ENCODE data around the gene NFE2L3.

DNA sequence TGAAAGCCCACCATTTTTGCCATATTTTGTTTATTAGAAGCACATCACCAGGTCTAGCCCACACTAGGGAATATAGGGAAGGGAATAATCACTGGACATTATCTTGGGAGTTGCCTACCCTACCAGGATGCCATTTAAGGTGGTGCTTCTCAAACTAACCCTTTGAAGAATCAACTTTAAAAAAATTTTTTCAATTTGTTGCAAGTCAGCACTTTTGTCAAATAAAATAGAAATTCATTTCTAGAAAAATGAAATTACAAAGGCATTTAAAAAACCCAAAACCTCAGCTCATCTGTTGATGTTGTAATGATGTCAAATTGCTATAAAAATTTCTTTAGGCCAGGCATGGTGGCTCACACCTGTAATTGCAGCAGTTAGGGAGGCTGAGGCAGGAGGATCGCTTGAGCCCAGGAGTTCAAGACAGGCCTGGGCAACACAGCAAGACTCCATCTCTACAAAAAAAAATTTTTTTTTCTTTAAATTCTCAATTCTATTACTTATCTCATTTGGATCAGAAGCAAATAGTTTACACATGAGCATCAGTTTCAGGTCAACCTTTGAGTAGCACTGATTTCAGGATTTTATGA is 2.5 kb upstream of the NFE2L3 start:
- TF ChIP-seq, protein P1, sequence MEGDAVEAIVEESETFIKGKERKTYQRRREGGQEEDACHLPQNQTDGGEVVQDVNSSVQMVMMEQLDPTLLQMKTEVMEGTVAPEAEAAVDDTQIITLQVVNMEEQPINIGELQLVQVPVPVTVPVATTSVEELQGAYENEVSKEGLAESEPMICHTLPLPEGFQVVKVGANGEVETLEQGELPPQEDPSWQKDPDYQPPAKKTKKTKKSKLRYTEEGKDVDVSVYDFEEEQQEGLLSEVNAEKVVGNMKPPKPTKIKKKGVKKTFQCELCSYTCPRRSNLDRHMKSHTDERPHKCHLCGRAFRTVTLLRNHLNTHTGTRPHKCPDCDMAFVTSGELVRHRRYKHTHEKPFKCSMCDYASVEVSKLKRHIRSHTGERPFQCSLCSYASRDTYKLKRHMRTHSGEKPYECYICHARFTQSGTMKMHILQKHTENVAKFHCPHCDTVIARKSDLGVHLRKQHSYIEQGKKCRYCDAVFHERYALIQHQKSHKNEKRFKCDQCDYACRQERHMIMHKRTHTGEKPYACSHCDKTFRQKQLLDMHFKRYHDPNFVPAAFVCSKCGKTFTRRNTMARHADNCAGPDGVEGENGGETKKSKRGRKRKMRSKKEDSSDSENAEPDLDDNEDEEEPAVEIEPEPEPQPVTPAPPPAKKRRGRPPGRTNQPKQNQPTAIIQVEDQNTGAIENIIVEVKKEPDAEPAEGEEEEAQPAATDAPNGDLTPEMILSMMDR (IDR thresholded peaks at IDR 0.05; ENCODE audit: low read depth, low read length) = no peak
- no peak for TF ChIP-seq EZH2phosphoT487 (IDR thresholded peaks at IDR 0.05; ENCODE audit: low read depth)

All from OCI-LY3 (cell line).